ENCODE data around the gene CENPM.

DNA sequence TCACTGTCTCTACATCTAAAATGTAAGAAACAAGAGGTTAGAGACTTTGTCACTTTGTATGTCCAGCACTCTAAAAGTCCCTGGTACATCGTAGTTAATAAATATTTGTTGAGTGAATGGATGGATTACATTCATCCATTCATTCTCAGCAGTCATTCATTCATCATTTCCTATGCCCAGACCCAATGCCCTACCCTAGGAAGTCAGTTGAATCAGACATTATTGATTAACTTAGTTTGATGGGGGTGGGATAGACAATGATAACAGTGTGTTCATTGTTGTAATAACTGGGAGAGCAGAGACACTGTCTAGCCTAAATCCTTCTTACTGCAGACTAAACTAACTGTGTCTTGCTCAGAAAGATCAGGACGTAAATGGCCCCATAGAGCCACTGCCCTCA lies 1.2 kb upstream of the CENPM start:
- TF ChIP-seq, protein P1, sequence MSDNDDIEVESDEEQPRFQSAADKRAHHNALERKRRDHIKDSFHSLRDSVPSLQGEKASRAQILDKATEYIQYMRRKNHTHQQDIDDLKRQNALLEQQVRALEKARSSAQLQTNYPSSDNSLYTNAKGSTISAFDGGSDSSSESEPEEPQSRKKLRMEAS (IDR thresholded peaks at IDR 0.05), result no peak
- TF ChIP-seq JUND (IDR thresholded peaks at IDR 0.05) (no peak), SP1 (IDR thresholded peaks at IDR 0.05) (no peak)
